H1 (cell line): ENCODE data around the gene SYNDIG1. TPM values are rescaled to one million over a fixed set of nuclear protein-coding genes. Genes with fewer than 3 reads are reported as not detected.

Source experiments
- ATF2 ChIP-seq: IDR thresholded peaks from 2 replicates; pipeline ENCODE4 v1.6.1; 2012; ENCODE audit warnings: low read length, inconsistent platforms
- GTF2F1 ChIP-seq: IDR thresholded peaks from 2 replicates; pipeline ENCODE4 v1.6.1; 2012; ENCODE audit warnings: low read depth, low read length, improper control_type of control experiment, borderline replicate concordance
- JUND ChIP-seq: IDR thresholded peaks from 2 replicates; pipeline ENCODE4 v1.6.1; 2011; ENCODE audit warnings: mild to moderate bottlenecking, improper control_type of control experiment, low read length
- MAFK ChIP-seq: IDR thresholded peaks from 2 replicates; pipeline ENCODE4 v1.6.1; 2012; ENCODE audit warnings: low read depth, mild to moderate bottlenecking, improper control_type of control experiment, low read length
- RAD21 ChIP-seq, 2 experiments: IDR thresholded peaks in 1 of 2; conservative IDR thresholded peaks in 1 of 2; 2 replicates each; pipeline ENCODE4 v1.6.1; 2011; ENCODE audit warnings: low read depth in 2 of 2, low read length in 2 of 2, improper control_type of control experiment in 1 of 2, inconsistent platforms in 1 of 2, mild to moderate bottlenecking in 1 of 2, moderate library complexity in 1 of 2
- SAP30 ChIP-seq: fragments of 300-600 bp; sonication (generic); IDR thresholded peaks from 2 replicates; pipeline ENCODE4 v1.7.1; 2012; ENCODE audit warnings: low read length, moderate library complexity, mild to moderate bottlenecking, inconsistent platforms; ENCODE audit not compliant: insufficient read depth, insufficient replicate concordance
- SP4 ChIP-seq: IDR thresholded peaks from 2 replicates; pipeline ENCODE4 v1.6.1; 2012; ENCODE audit warnings: low read length, inconsistent platforms
- polyA plus RNA-seq, 7 experiments: library from polyadenylated mRNA; depleted of rRNA in 3 of 7; stranded (reverse) in 5 of 7; unstranded in 2 of 7; fragments of >200 nt in 5 of 7; fragments of 200-250 nt in 2 of 7; gene quantifications; 1 replicate in 5 of 7; 2 replicates in 1 of 7; 4 replicates in 1 of 7; pipeline versions ENCODE4 v1.2.1 to v1.2.3, GENCODE V29; 2011 to 2013; ENCODE audit warnings: missing spikeins in 2 of 7, mixed read lengths in 2 of 7
- total RNA-seq: library from RNA; stranded (reverse); fragmentation: NEBNext Ultra II Directional; extraction: Animal tissue kit (Norgen Biotek cat#: 25700); gene quantifications from 2 replicates; pipeline ENCODE4 v1.2.1, GENCODE V29; 2021

SYNDIG1 gene
- total and polyA plus RNA-seq, 2 of the 8 experiments (the other 6 are each of a cell fraction or from before 2014, with no cell fraction given): 6.5 to 7.8 TPM

- TF ChIP-seq ATF2 (no peak), RAD21 (IDR thresholded peaks at IDR 0.05 in 1 of 2, conservative IDR thresholded peaks at IDR 0.05 in 1 of 2; ENCODE audit: low read depth in 2 of 2, low read length in 2 of 2) (no peak), SP4 (no peak), MAFK (no peak), GTF2F1 (no peak), SAP30 (no peak), JUND (no peak)
These were observed 176.9 kb downstream of the SYNDIG1 start (continued) for GRCh38 chr20:24646321-24646720.
